Measurements from ENCODE around the gene SLC17A3. TPM values are rescaled to one million over a fixed set of nuclear protein-coding genes. Genes with fewer than 3 reads are reported as not detected.

The SLC17A3 gene
- not detected in 2 replicates for total RNA-seq (2014; rRNA removed; shearing (Covaris generic))

- no peak for DNase-seq (ENCODE audit: low spot score)
Measured at GRCh38 chr6:25874118-25874517, at the start of gene SLC17A3. SLC17A3 (minus strand) TSS chr6:25874243; CDS start chr6:25868387, 5,856 bp downstream.

GRCh38 chr6:25922301-25922700 lies 48.3 kb upstream of the SLC17A3 start:
- DNase-seq (ENCODE audit: low spot score) = no peak

GRCh38 chr6:25921525-25922203 lies 47.6 kb upstream of the SLC17A3 start:
- DNase-seq (ENCODE audit: low spot score) = no peak

- DNase-seq (ENCODE audit: low spot score) = no peak
Measured at GRCh38 chr6:25919657-25920056, 45.6 kb upstream of the SLC17A3 start.

GRCh38 chr6:25918083-25918683 lies 44.1 kb upstream of the SLC17A3 start:
- DNase-seq (ENCODE audit: low spot score) = no peak

- DNase-seq (ENCODE audit: low spot score) = no peak
Measured at GRCh38 chr6:25916789-25917490, 42.9 kb upstream of the SLC17A3 start.

- no peak for DNase-seq (ENCODE audit: low spot score)
Measured at GRCh38 chr6:25916330-25916729, 42.3 kb upstream of the SLC17A3 start.

- DNase-seq (ENCODE audit: low spot score) = no peak
Measured at GRCh38 chr6:25913741-25914140, 39.7 kb upstream of the SLC17A3 start.

GRCh38 chr6:25911351-25911750 lies 37.3 kb upstream of the SLC17A3 start:
- DNase-seq (ENCODE audit: low spot score) = no peak

GRCh38 chr6:25907475-25908014 lies 33.5 kb upstream of the SLC17A3 start:
- DNase-seq (ENCODE audit: low spot score) = no peak

- no peak for DNase-seq (ENCODE audit: low spot score)
Measured at GRCh38 chr6:25903467-25904099, 29.5 kb upstream of the SLC17A3 start.

GRCh38 chr6:25902071-25902470 lies 28.0 kb upstream of the SLC17A3 start:
- DNase-seq (ENCODE audit: low spot score) = no peak

- no peak for DNase-seq (ENCODE audit: low spot score)
Measured at GRCh38 chr6:25900843-25901242, 26.8 kb upstream of the SLC17A3 start.

GRCh38 chr6:25899580-25900408 lies 25.8 kb upstream of the SLC17A3 start:
- no peak for DNase-seq (ENCODE audit: low spot score)

GRCh38 chr6:25899123-25899522 lies 25.1 kb upstream of the SLC17A3 start:
- no peak for DNase-seq (ENCODE audit: low spot score)

GRCh38 chr6:25898289-25898977 lies 24.4 kb upstream of the SLC17A3 start:
- DNase-seq (ENCODE audit: low spot score) = no peak

- no peak for DNase-seq (ENCODE audit: low spot score)
Measured at GRCh38 chr6:25896252-25896651, 22.2 kb upstream of the SLC17A3 start.

- DNase-seq (ENCODE audit: low spot score) = no peak
Measured at GRCh38 chr6:25895771-25896170, 21.7 kb upstream of the SLC17A3 start.

- no peak for DNase-seq (ENCODE audit: low spot score)
Measured at GRCh38 chr6:25893778-25894177, 19.7 kb upstream of the SLC17A3 start.

GRCh38 chr6:25892877-25893276 lies 18.8 kb upstream of the SLC17A3 start:
- no peak for DNase-seq (ENCODE audit: low spot score)

Data from A172 (cell line).